ENCODE results near the gene MRE11.

The MRE11 gene

DNA sequence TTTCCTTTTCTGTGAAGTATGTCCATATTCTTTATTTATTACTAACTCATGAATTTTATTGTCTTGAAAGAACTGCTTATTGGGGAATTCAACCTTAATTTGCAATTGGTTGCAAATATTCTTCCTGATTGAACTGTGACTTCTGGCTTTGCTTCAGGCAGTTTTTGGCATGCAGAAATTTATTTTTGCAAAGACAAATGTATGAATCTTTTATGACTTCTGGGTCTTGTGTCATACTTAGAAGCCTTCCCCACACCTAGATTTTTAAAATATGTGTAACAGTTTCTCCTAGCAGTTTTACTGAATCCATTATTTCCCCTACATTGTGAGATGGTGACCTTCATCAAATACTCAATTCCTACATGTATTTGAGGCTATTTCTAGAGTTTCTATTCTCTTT lies 12.3 kb downstream of the MRE11 start:
- H3K4me3 ChIP-seq (ENCODE audit: low read length) = no peak overlapping the region
- TF ChIP-seq, protein P1, sequence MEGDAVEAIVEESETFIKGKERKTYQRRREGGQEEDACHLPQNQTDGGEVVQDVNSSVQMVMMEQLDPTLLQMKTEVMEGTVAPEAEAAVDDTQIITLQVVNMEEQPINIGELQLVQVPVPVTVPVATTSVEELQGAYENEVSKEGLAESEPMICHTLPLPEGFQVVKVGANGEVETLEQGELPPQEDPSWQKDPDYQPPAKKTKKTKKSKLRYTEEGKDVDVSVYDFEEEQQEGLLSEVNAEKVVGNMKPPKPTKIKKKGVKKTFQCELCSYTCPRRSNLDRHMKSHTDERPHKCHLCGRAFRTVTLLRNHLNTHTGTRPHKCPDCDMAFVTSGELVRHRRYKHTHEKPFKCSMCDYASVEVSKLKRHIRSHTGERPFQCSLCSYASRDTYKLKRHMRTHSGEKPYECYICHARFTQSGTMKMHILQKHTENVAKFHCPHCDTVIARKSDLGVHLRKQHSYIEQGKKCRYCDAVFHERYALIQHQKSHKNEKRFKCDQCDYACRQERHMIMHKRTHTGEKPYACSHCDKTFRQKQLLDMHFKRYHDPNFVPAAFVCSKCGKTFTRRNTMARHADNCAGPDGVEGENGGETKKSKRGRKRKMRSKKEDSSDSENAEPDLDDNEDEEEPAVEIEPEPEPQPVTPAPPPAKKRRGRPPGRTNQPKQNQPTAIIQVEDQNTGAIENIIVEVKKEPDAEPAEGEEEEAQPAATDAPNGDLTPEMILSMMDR (IDR thresholded peaks at IDR 0.05; ENCODE audit: insufficient read depth, low read depth, low read length, missing control alignments) = no peak
- DNase-seq (ENCODE audit: low read depth) = no peak

DNA sequence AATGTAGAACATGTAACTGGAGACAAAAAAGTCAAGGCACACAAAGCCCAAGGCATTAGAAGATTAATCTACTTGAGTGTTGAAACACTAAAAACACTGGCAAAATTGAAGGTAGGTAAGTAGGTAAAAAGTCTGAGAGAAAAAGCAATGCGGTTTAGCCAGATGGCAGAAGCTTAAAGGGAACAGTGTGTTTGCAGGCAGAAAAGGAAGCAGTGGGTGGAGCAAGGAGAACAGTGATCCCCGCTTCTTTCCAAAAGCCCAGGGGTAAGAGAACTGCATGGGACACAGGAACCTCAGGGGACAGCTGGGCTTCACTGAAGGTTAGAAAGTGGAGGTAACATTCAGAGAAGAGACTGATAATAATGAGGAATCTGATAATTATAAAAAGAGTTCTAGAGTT lies 16.0 kb downstream of the MRE11 start:
- TF ChIP-seq, protein P1 (IDR thresholded peaks at IDR 0.05; ENCODE audit: insufficient read depth, low read depth, low read length, missing control alignments) = no peak
- H3K4me3 ChIP-seq (ENCODE audit: low read length) = no peak overlapping the region
- DNase-seq (ENCODE audit: low read depth) = no peak

DNA sequence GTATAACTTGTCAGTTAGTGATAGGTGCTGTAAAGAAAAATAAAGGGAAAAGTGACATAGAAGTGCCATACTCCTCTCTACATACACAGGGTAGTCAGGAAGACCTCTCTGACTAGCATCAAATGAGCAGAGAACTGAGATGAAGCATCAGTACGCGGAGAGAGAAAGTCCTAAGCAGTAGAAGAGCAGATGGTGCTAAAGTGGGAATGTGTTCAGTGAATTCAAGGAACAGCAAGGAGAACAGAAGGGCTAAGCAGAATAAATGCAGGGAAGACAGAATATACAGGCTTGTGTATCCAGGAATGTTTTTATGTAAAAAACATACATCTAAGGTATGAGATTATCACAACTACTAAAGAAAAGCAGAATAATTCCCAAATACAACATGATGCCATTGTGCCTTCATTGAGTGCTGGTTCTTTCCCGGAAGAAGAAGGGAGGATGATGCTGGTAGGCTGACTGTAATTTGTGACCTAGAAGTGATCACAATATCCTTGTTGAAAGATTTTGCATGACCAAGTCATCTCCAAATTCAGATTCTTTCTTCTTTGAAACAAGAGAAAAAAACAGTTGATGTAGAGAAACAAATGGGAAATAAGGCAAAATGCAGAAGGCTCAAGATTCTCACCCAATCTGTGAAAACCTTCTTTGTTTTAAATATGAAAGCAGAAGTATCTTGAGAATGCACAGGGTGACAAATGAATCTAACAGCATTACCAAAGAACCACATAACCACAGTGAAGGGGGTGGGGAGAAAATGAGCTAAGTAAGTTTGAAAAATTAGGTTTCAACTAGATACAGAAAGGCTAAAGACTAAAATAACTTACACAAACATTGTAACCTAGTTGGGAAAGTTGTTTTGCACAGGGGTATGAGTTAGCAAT lies 20.5 kb downstream of the MRE11 start:
- no peak for DNase-seq (ENCODE audit: low read depth)
- TF ChIP-seq, protein P1 (IDR thresholded peaks at IDR 0.05; ENCODE audit: insufficient read depth, low read depth, low read length, missing control alignments) = no peak
- H3K4me3 ChIP-seq (ENCODE audit: low read length) = no peak overlapping the region

DNA sequence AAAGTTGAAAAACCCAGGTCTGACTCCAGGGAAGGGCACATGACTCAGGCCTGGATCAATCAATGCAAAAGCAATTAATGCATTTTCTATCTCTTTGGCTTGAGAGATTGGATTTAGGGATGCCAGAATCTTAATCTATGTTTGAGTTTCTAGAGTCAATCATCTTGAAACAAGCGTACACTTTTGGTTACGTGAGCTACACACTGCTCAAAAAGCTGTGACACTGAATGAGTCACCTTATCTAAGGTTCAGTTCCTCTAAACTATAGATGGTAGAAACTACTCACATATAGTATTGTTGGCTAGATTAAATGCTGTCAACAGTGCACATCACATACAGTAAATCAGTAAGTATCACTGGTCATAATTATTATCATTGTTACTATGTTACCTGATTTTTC lies 24.2 kb downstream of the MRE11 start:
- TF ChIP-seq, protein P1 (IDR thresholded peaks at IDR 0.05; ENCODE audit: insufficient read depth, low read depth, low read length, missing control alignments) = no peak
- DNase-seq (ENCODE audit: low read depth) = no peak
- no peak overlapping the region for H3K4me3 ChIP-seq (ENCODE audit: low read length)

DNA sequence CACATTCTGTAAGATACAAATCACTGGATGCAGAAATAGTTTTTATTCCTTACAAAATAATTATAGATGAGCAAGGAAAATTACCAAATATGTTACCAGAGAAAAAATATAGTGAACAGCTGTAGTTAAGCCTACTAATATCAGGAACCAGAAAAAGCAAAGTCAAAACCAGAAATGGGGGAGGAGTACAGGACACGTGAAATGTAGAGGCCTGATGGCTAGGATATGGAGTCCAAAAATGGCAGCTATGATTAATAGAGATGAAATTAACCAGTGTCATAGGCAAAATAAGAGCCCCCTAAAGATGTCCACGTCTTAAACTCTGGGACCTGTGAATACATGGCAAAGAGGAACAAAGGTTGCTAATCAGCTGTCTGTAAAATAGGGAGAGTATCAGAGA lies 34.1 kb downstream of the MRE11 start:
- DNase-seq (ENCODE audit: low read depth) = no peak
- TF ChIP-seq, protein P1 (IDR thresholded peaks at IDR 0.05; ENCODE audit: insufficient read depth, low read depth, low read length, missing control alignments) = no peak
- H3K4me3 ChIP-seq (ENCODE audit: low read length) = no peak overlapping the region

DNA sequence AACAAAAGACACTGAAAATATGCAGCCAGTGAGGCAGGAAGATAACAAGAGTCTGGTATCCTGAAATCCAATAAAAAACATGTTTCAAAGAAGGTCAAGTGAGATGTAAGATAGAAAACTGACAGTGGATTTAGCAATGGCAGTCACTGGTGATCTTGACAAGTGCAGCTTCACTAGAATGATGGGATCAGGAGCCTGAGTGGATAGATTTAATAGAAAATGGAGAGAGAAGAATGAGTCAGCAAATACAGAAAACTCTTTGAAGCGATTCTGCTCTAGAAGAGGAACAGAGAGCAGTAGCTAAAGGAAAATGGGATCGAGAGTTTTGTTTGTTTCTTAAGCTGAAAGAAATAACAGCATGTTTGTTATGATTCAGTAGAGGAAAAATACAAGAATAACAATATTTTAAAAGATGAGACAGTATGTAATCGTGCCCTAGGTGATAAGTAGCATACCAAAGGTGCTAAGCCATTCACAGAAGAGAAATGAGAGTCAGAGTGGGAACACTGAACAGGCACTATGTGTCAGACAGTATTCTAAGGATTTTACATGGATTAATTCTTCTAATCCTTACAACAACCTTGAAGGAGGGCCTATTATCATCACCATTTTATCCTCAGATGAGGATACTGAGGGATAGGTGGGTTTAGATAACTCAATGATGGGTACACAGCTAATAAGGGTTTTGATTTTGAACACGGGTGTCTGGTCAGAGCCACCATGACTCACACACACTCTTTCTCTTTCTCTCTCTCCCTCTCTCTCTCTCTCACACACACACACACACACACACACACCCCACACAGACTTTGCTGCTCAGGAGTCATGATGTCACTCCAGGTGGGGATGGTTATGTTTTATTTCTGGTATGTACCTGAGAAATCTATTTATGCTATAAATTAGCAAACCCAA lies 36.3 kb downstream of the MRE11 start:
- DNase-seq (ENCODE audit: low read depth) = peak; percentile 62
- TF ChIP-seq, protein P1 (IDR thresholded peaks at IDR 0.05; ENCODE audit: insufficient read depth, low read depth, low read length, missing control alignments) = no peak
- no peak overlapping the region for H3K4me3 ChIP-seq (ENCODE audit: low read length)

All from epithelial cell of esophagus (primary cell).